Endothelial cell of umbilical vein (primary cell): ENCODE measurements around the gene ZNF675. TPM values are rescaled to one million over a fixed set of nuclear protein-coding genes. Genes with fewer than 3 reads are reported as not detected.
A peak's percentile ranks its signal among the peaks of the same experiment; 100 is the strongest.
"Not testable (repeated sequence)": the region's sequence is repeated elsewhere in the genome, so short reads cannot be mapped to it uniquely, and the experiment has no call there.

ENCODE experiments used
- Bru-seq: library from RNA; stranded (reverse); fragments of 400-500 nt; gene quantifications from one replicate; lab custom pipeline; 2021; lab: Mats Ljungman, UMichigan
- BruChase-seq, 2 experiments: library from RNA; stranded (reverse); fragments of 400-500 nt; gene quantifications; one replicate each; lab custom pipeline; 2021; lab: Mats Ljungman, UMichigan
- BruUV-seq: library from RNA; stranded (reverse); fragments of 400-500 nt; replicated peaks from 2 replicates; lab custom pipeline; 2021; lab: Mats Ljungman, UMichigan
- CTCF ChIA-PET: fragments of 300-600, 350-600 bp; sonication (Branson Sonifier 250); formaldehyde crosslinking; loops from one replicate; lab custom pipeline; 2021; ENCODE audit warnings: antibody characterized with exemption, inconsistent platforms; lab: Charles Lee
- POLR2A ChIA-PET: fragments of 300-600, 350-600 bp; sonication (Branson Sonifier 250); formaldehyde crosslinking; loops from one replicate; lab custom pipeline; 2021; ENCODE audit warnings: antibody characterized with exemption, inconsistent platforms; lab: Charles Lee
- DNase-seq: peaks from one replicate; pipeline ENCODE4 v3.0.0-alpha.2; 2011; ENCODE audit warnings: low read depth, low spot score
- FAIRE-seq: peaks from 2 replicates; lab custom pipeline; 2011; peaks lifted over from hg19 to GRCh38; lab: Jason Lieb, UNC
- H2AFZ ChIP-seq: 2 replicates; pipeline ENCODE4 v1.6.0; 2012; ENCODE audit warnings: low read depth, low read length, control low read depth, inconsistent platforms
- H3K27ac ChIP-seq: 2 replicates; pipeline ENCODE4 v1.5.1; 2011; ENCODE audit warnings: low read depth, mild to moderate bottlenecking, control low read depth, low read length, moderate library complexity; ENCODE audit not compliant: insufficient read depth
- H3K27me3 ChIP-seq, 2 experiments: 2 replicates each; pipeline versions ENCODE4 v1.6.0 to v1.6.1; 2011; ENCODE audit warnings: low read length in 2 of 2, mixed read lengths in 1 of 2; ENCODE audit not compliant: control insufficient read depth in 2 of 2, insufficient read depth in 2 of 2
- H3K36me3 ChIP-seq, 2 experiments: 2 replicates in 1 of 2; 3 replicates in 1 of 2; pipeline ENCODE4 v1.5.1; 2011; ENCODE audit warnings: low read length in 2 of 2, mild to moderate bottlenecking in 1 of 2, moderate library complexity in 1 of 2; ENCODE audit not compliant: control insufficient read depth in 2 of 2, insufficient read depth in 2 of 2; ENCODE audit errors: extremely low read depth in 1 of 2
- H3K4me1 ChIP-seq: 3 replicates; pipeline ENCODE4 v1.5.1; 2011; ENCODE audit warnings: mild to moderate bottlenecking, low read length; ENCODE audit not compliant: control insufficient read depth, insufficient read depth; ENCODE audit errors: extremely low read depth
- H3K4me2 ChIP-seq: 2 replicates; pipeline ENCODE4 v1.6.1; 2011; ENCODE audit warnings: low read length, control low read depth, mixed read lengths; ENCODE audit not compliant: insufficient read depth
- H3K4me3 ChIP-seq, 3 experiments: fragments of 200-600 bp in 1 of 3; sonication (generic), shearing (Covaris generic) in 1 of 3; replicated peaks in 1 of 3; 2 replicates each; pipeline ENCODE4 v1.5.1; 2011 to 2016; ENCODE audit warnings: control low read depth in 3 of 3, low read length in 3 of 3, mild to moderate bottlenecking in 2 of 3, inconsistent platforms in 1 of 3, low read depth in 1 of 3, moderate library complexity in 1 of 3; ENCODE audit not compliant: insufficient read depth in 1 of 3
- H3K79me2 ChIP-seq: 2 replicates; pipeline ENCODE4 v1.6.0; 2012; ENCODE audit warnings: low read length, inconsistent platforms; ENCODE audit not compliant: control insufficient read depth, insufficient read depth
- H3K9ac ChIP-seq: replicated peaks from 2 replicates; pipeline ENCODE3; 2011; ENCODE audit warnings: low read length, control low read depth; ENCODE audit not compliant: insufficient read depth; ENCODE audit errors: extremely low read depth
- H3K9me1 ChIP-seq: replicated peaks from 3 replicates; pipeline ENCODE4 v1.6.0; 2011; ENCODE audit warnings: mild to moderate bottlenecking, low read length; ENCODE audit not compliant: control insufficient read depth, insufficient read depth; ENCODE audit errors: extremely low read depth
- H3K9me3 ChIP-seq: replicated peaks from 2 replicates; pipeline ENCODE4 v1.5.1; 2012; ENCODE audit warnings: low read length, inconsistent platforms; ENCODE audit not compliant: control insufficient read depth, insufficient read depth
- H4K20me1 ChIP-seq: replicated peaks from 2 replicates; pipeline ENCODE3; 2011; ENCODE audit warnings: mild to moderate bottlenecking, low read length; ENCODE audit not compliant: control insufficient read depth, insufficient read depth; ENCODE audit errors: extremely low read depth
- POLR2A ChIP-seq: IDR thresholded peaks from 2 replicates; pipeline ENCODE4 v1.6.1; 2012; ENCODE audit warnings: low read depth, mild to moderate bottlenecking, control low read depth, low read length
- POLR2AphosphoS5 ChIP-seq: IDR thresholded peaks from 2 replicates; pipeline ENCODE4 v1.6.1; 2012; ENCODE audit warnings: low read depth, mild to moderate bottlenecking, control low read depth, low read length, moderate library complexity; ENCODE audit not compliant: insufficient read depth
- dilution Hi-C: fragments of 300-500 bp; cut with MboI; formaldehyde crosslinking; loops from one replicate; pipeline ENCODE4 v1.15.0; 2019; ENCODE audit warnings: low sequenced_read_pairs; ENCODE audit not compliant: extremely low pct_ligation_motif_present
- intact Hi-C: fragments of 100-400 bp; cut with micrococcal nuclease; formaldehyde crosslinking; loops from one replicate; pipeline ENCODE4 v1.10.0; 2022
- long read RNA-seq: library from polyadenylated mRNA; stranded (forward); transcript quantifications from one replicate; pipeline ENCODE4 v2.0.0, GENCODE V29; 2021
- polyA minus RNA-seq, 3 experiments: library from RNA; depleted of rRNA, polyadenylated mRNA; stranded (reverse); fragments of >200 nt; gene quantifications; 1 replicate in 1 of 3; 2 replicates in 2 of 3; pipeline ENCODE4 v1.2.3, GENCODE V29; 2011
- polyA plus RNA-seq, 4 experiments: library from polyadenylated mRNA; depleted of rRNA in 3 of 4; stranded (reverse) in 3 of 4; unstranded in 1 of 4; fragments of >200 nt; gene quantifications; 2 replicates each; pipeline versions ENCODE4 v1.2.1 to v1.2.3, GENCODE V29; 2011 to 2012; ENCODE audit warnings: missing spikeins in 1 of 4
- total RNA-seq: library from RNA; stranded (reverse); gene quantifications from 2 replicates; pipeline ENCODE4 v1.2.3, GENCODE V29; 2021
- TF ChIP-seq, protein P1 (sequence below), 2 donors: IDR thresholded peaks; 1 replicate in 1 of 2; 2 replicates in 1 of 2; pipeline ENCODE4 v1.5.1; 2011; ENCODE audit warnings: low read length in 2 of 2, mild to moderate bottlenecking in 2 of 2, moderate library complexity in 2 of 2, control low read depth in 1 of 2, inconsistent platforms in 1 of 2, low read depth in 1 of 2; ENCODE audit not compliant: insufficient read depth in 1 of 2; ENCODE audit errors: extremely low read depth in 1 of 2

Gene ZNF675
- total RNA-seq (7.6 and 9.3 TPM in 2 replicates), polyA plus RNA-seq (3.2 and 3.5 TPM in 2 replicates), polyA minus RNA-seq (8.1 and 12.5 TPM in 2 replicates), Bru-seq, nascent RNA (percentile 56 among the genes with signal in this experiment), BruChase-seq, experiment 1, labeled RNA remaining after a 6-hour chase (percentile 40 among the genes with signal in this experiment), BruChase-seq, experiment 2, labeled RNA remaining after a 2-hour chase (percentile 46 among the genes with signal in this experiment)
- 2.6 and 3.0 TPM in 2 replicates for polyA plus RNA-seq (2011; cell fraction: cytosol; rRNA removed)
- polyA plus RNA-seq (2011; cell fraction: nucleus; rRNA removed) = 7.0 and 8.6 TPM in 2 replicates
- 3.3 and 3.8 TPM in 2 replicates for polyA plus RNA-seq (2012)
- polyA minus RNA-seq (2011; cell fraction: cytosol; rRNA and poly(A)+ RNA removed) = 2.8 TPM
- polyA minus RNA-seq (2011; cell fraction: nucleus; rRNA and poly(A)+ RNA removed) = 9.2 and 9.3 TPM in 2 replicates
- long read RNA-seq, transcript ZNF675-201 (4 exons, 2,301 nt) = major isoform, 31 of 34 reads
- long read RNA-seq, partial matches to known transcripts = 0 of 34 reads
- long read RNA-seq, other reads (novel, unspliced or antisense) = 1 of 34 reads

GRCh38 chr19:23686621-23687423 lies at the start of gene ZNF675:
Gene ZNF675, minus strand, starts transcription at chr19:23687212. Its CDS starts 179 bp downstream, at chr19:23687033.
- CTCF ChIA-PET = no interaction called here
- TSS peak; percentile 44 for BruUV-seq
- peaks cover 5% of the 10 kb centered on the region for H3K4me1 ChIP-seq
- no peaks in the 10 kb centered on the region for H3K36me3 ChIP-seq
- H3K9me1 ChIP-seq = no peaks in the 10 kb centered on the region
- H3K4me3 ChIP-seq = peak within 1 kb of the TSS; percentile 61 to 90 (median 86)
- no peaks in the 10 kb centered on the region for H3K27me3 ChIP-seq
- H3K9me3 ChIP-seq = no peaks in the 10 kb centered on the region
- POLR2A ChIA-PET = no interaction called here
- peaks cover 23% of the 10 kb centered on the region for H3K79me2 ChIP-seq
- TF ChIP-seq, protein P1, sequence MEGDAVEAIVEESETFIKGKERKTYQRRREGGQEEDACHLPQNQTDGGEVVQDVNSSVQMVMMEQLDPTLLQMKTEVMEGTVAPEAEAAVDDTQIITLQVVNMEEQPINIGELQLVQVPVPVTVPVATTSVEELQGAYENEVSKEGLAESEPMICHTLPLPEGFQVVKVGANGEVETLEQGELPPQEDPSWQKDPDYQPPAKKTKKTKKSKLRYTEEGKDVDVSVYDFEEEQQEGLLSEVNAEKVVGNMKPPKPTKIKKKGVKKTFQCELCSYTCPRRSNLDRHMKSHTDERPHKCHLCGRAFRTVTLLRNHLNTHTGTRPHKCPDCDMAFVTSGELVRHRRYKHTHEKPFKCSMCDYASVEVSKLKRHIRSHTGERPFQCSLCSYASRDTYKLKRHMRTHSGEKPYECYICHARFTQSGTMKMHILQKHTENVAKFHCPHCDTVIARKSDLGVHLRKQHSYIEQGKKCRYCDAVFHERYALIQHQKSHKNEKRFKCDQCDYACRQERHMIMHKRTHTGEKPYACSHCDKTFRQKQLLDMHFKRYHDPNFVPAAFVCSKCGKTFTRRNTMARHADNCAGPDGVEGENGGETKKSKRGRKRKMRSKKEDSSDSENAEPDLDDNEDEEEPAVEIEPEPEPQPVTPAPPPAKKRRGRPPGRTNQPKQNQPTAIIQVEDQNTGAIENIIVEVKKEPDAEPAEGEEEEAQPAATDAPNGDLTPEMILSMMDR (IDR thresholded peaks at IDR 0.05; ENCODE audit: extremely low read depth in 1 of 2, insufficient read depth in 1 of 2, low read depth in 1 of 2, low read length in 2 of 2) = no peak
- TF ChIP-seq POLR2A (peak; percentile 61), POLR2AphosphoS5 (peak; percentile 51)
- FAIRE-seq (peak; percentile 99), DNase-seq (peak; percentile 90)
- peak within 1 kb of the TSS; percentile 50 for H3K4me2 ChIP-seq
- no peaks in the 10 kb centered on the region for H4K20me1 ChIP-seq
- peak within 1 kb of the TSS; percentile 92 for H3K9ac ChIP-seq
- H3K27ac ChIP-seq = peak within 1 kb of the TSS; percentile 81
- dilution Hi-C loops = no loop called here
- intact Hi-C loops = loop anchor here (2.0 to 10.0 kb wide), 3 partner anchors 72 to 400 kb away; partner anchors contain the start of genes ZNF254 and ZNF681
- peak within 1 kb of the TSS; percentile 93 for H2AFZ ChIP-seq

GRCh38 chr19:23730729-23731465 lies 43.9 kb upstream of the ZNF675 start:
- H3K4me2 ChIP-seq, CTCF ChIA-PET, intact Hi-C loops, H3K79me2 ChIP-seq, H3K36me3 ChIP-seq, BruUV-seq, H4K20me1 ChIP-seq, dilution Hi-C loops, H3K4me3 ChIP-seq, H3K4me1 ChIP-seq, H3K9me1 ChIP-seq, H3K9me3 ChIP-seq, H3K27ac ChIP-seq, H2AFZ ChIP-seq, DNase-seq, H3K27me3 ChIP-seq, FAIRE-seq, H3K9ac ChIP-seq, POLR2A ChIA-PET: not testable (repeated sequence)

DNA sequence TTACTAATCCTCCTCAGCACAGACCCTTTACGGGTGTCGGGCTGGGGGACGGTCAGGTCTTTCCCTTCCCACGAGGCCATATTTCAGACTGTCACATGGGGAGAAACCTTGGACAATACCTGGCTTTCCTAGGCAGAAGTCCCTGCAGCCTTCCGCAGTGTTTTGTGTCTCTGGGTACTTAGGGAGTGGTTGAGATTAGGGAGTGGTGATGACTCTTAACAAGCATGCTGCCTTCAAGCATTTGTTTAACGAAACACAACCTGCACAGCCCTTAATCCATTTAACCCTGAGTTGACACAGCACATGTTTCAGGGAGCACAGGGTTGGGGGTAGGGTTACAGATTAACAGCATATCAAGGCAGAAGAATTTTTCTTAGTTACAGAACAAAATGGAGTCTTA lies 37.1 kb upstream of the ZNF675 start:
- H3K79me2 ChIP-seq, H3K4me2 ChIP-seq, POLR2A ChIA-PET, BruUV-seq, FAIRE-seq, DNase-seq, intact Hi-C loops, H3K9ac ChIP-seq, dilution Hi-C loops, H3K27ac ChIP-seq, H3K9me1 ChIP-seq, CTCF ChIA-PET, H3K9me3 ChIP-seq, H3K4me1 ChIP-seq, H3K4me3 ChIP-seq, H3K36me3 ChIP-seq, H4K20me1 ChIP-seq, H3K27me3 ChIP-seq, H2AFZ ChIP-seq: not testable (repeated sequence)
